ENCODE data around the gene ROS1.

Gene ROS1

GRCh38 chr6:117442313-117442712 is 16.6 kb upstream of the ROS1 start:
- in situ Hi-C loops (cut with MboI; ENCODE audit: low sequenced_read_pairs) = loop anchor here (10.0 kb wide), 1 partner anchor 112 kb away; no protein-coding TSS in a partner anchor

GRCh38 chr6:117441824-117442264 is 16.1 kb upstream of the ROS1 start:
- in situ Hi-C loops (cut with MboI; ENCODE audit: low sequenced_read_pairs) = loop anchor here (10.0 kb wide), 1 partner anchor 113 kb away; no protein-coding TSS in a partner anchor

- in situ Hi-C loops (cut with MboI; ENCODE audit: low sequenced_read_pairs) = loop anchor here (10.0 kb wide), 1 partner anchor 114 kb away; no protein-coding TSS in a partner anchor
Measured at GRCh38 chr6:117440706-117441525, 15.2 kb upstream of the ROS1 start.

- in situ Hi-C loops (cut with MboI; ENCODE audit: low sequenced_read_pairs) = no loop called here
Measured at GRCh38 chr6:117432273-117432672, 6.5 kb upstream of the ROS1 start.

GRCh38 chr6:117423754-117424153 is 2.0 kb downstream of the ROS1 start:
- in situ Hi-C loops (cut with MboI; ENCODE audit: low sequenced_read_pairs) = no loop called here

- in situ Hi-C loops (cut with MboI; ENCODE audit: low sequenced_read_pairs) = no loop called here
Measured at GRCh38 chr6:117418320-117418719, 7.4 kb downstream of the ROS1 start.

- in situ Hi-C loops (cut with MboI; ENCODE audit: low sequenced_read_pairs) = no loop called here
Measured at GRCh38 chr6:117417851-117418250, 7.9 kb downstream of the ROS1 start.

GRCh38 chr6:117414770-117415169 is 11.0 kb downstream of the ROS1 start:
- in situ Hi-C loops (cut with MboI; ENCODE audit: low sequenced_read_pairs) = no loop called here

- in situ Hi-C loops (cut with MboI; ENCODE audit: low sequenced_read_pairs) = no loop called here
Measured at GRCh38 chr6:117411474-117411873, 14.3 kb downstream of the ROS1 start.

GRCh38 chr6:117409863-117410262 is 15.9 kb downstream of the ROS1 start:
- in situ Hi-C loops (cut with MboI; ENCODE audit: low sequenced_read_pairs) = no loop called here

- in situ Hi-C loops (cut with MboI; ENCODE audit: low sequenced_read_pairs) = no loop called here
Measured at GRCh38 chr6:117409420-117409819, 16.3 kb downstream of the ROS1 start.

- in situ Hi-C loops (cut with MboI; ENCODE audit: low sequenced_read_pairs) = no loop called here
Measured at GRCh38 chr6:117404548-117404947, 21.2 kb downstream of the ROS1 start.

GRCh38 chr6:117401799-117402198 is 23.9 kb downstream of the ROS1 start:
- in situ Hi-C loops (cut with MboI; ENCODE audit: low sequenced_read_pairs) = no loop called here

GRCh38 chr6:117399924-117400323 is 25.8 kb downstream of the ROS1 start:
- in situ Hi-C loops (cut with MboI; ENCODE audit: low sequenced_read_pairs) = no loop called here

GRCh38 chr6:117399126-117399525 is 26.6 kb downstream of the ROS1 start:
- in situ Hi-C loops (cut with MboI; ENCODE audit: low sequenced_read_pairs) = no loop called here

GRCh38 chr6:117397536-117398227 is 28.1 kb downstream of the ROS1 start:
- in situ Hi-C loops (cut with MboI; ENCODE audit: low sequenced_read_pairs) = no loop called here

- in situ Hi-C loops (cut with MboI; ENCODE audit: low sequenced_read_pairs) = no loop called here
Measured at GRCh38 chr6:117396228-117396627, 29.5 kb downstream of the ROS1 start.

- in situ Hi-C loops (cut with MboI; ENCODE audit: low sequenced_read_pairs) = no loop called here
Measured at GRCh38 chr6:117395164-117395563, 30.6 kb downstream of the ROS1 start.

- in situ Hi-C loops (cut with MboI; ENCODE audit: low sequenced_read_pairs) = no loop called here
Measured at GRCh38 chr6:117393045-117393444, 32.7 kb downstream of the ROS1 start.

GRCh38 chr6:117391874-117392583 is 33.7 kb downstream of the ROS1 start:
- in situ Hi-C loops (cut with MboI; ENCODE audit: low sequenced_read_pairs) = no loop called here
